Activated naive CD4-positive, alpha-beta T cell treated with anti-CD3 and anti-CD28 coated beads, Interleukin-2, amount 50 U/mL, for 16 hours (primary cell): ENCODE data around the gene SSBP2.
A peak's percentile ranks its signal among the peaks of the same experiment; 100 is the strongest.
"Not testable (repeated sequence)": the region's sequence is repeated elsewhere in the genome, so short reads cannot be mapped to it uniquely, and the experiment has no call there.

Source experiments
- DNase-seq: peaks from one replicate; pipeline ENCODE4 v3.0.0-alpha.2; 2020

The SSBP2 gene

DNA sequence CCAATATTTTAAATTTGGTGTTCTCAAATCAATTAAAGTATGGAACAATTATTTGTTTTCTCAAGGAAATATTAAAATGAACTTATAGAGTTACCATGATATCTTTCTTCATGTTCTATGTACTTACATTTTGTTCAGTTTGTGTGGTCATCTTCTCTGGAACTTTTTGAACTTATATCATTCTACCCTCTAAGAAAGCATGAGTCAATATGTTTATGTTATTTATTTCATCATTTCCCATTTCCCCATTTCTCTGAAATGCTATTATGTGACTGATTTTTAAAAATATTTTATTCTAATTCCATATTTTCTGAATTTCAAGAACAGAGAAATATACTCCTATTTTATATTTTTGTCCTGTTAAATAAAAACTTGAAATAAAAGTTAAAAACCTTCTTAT, 233.4 kb downstream of the SSBP2 start:
- no peak for DNase-seq

DNA sequence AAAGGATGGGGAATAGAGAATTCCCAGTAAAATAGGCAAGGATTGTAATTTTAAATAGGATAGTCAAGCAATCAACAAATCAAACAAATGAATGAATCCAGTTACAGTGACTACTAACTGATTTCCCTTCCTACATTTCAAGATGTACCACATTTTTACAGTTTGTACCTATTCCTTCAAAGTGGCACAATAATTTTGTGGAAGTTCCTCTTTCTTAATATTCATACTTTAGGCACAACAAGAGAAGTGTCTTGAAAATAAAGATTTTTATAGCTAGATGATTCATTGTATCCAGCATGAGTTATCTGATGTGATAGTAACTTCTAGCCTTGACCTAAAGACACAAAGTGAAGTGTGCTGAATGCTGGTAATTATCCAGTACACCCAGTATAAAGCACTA, 234.8 kb downstream of the SSBP2 start:
- no peak for DNase-seq

DNA sequence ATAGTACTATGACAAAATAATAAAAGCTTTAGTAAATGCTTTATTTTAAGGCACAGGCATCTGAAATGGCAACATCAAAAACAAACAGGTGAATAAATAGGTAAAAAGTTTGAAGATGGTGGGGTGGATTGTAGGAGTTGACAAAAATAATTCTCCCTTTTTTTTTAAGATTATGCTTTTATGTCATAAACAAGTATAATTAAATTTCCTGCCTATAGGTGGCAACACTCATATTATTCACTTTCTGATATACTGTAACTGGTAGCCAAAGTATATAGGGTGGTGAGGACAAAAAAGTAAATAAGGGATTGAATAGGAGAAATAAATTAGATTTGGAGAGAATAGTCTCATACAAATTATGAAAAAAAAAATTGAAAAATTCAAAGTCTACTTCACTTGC, 236.9 kb downstream of the SSBP2 start:
- no peak for DNase-seq

DNA sequence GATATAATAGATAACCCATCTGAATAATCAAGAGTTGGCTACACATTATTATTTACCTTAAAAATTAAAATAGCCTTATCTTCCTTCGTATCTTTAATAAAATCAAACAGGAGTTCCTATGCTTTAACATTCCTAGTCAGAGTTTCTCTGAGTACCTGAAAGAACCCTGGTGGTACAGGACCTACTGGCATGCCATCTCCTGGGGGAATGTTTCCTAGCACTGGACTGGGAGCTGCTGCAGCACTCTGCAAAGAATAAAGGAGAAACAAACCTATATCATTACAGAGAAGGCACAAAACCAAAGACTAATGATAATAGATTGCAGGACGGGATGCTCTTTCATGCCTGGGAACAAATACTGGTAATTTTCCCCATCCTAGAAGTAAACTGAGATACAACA, 237.4 kb downstream of the SSBP2 start:
- no peak for DNase-seq

DNA sequence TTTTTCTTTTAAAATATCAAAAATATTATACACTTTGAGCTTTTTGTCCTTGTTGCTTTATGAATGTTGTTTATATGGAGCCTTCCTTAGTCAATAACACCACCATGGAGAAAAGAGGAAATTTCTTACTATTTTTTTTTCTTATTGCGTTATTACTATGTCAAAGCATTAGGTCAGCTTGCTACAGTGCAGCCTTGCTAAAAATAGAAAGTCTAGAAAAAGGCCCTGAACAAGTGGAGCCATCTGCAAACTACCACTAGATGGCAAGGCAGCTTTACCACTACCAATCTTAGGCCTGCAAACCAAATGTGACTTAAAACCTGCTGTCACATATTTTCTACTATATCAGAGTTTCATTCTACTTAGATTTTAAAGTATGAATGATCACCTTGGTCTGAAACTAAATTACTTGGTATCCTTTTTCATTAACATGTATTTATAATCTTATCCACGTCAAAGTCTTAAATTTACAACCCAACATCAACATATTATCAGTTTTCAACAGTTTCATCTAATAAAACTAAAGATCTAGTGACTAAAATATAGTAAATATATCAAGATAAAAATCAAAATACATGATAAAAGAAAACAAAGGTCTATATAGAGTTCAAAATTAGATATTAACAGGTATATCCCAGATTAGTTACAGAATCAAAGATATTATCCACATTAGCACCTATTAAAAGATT, 243.9 kb downstream of the SSBP2 start:
- DNase-seq, result peak; percentile 15

DNA sequence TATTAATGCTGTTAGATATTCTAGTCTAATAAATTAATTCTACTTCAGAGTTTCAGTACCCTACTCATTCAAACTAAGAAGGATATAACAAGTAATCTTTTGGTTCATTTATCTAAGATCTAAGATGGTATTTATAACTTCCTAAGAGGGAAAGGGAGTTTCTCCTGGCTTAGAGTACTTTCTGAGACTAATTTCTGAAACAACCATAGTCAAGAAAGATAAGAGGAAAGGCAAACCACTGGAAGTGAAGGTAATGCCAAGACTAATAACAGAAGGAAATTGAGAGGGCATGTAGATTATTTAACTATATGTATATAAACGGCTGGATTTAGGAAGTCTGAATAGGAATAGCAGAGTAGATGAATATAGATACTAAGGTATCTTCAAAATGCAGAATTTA, 244.5 kb downstream of the SSBP2 start:
- no peak for DNase-seq

DNA sequence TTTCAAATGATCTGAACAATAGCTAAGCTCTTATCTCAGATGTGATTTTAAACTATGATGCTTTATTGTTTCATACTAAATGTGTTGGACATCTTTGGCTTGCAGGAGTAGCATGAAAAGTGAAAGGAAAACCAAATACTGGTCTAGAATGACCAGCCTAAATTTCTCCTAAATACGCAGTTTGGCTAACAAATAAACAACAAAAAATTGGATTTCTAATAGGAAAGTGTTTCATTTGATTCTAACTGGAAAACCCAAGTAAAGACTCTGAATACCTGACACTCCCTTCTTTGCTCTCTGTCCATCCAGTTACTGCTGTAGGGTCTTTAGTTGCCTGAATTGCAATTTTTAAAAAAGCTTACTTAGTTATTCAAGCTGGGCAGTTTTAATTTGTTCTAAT, 245.2 kb downstream of the SSBP2 start:
- DNase-seq, result no peak

DNA sequence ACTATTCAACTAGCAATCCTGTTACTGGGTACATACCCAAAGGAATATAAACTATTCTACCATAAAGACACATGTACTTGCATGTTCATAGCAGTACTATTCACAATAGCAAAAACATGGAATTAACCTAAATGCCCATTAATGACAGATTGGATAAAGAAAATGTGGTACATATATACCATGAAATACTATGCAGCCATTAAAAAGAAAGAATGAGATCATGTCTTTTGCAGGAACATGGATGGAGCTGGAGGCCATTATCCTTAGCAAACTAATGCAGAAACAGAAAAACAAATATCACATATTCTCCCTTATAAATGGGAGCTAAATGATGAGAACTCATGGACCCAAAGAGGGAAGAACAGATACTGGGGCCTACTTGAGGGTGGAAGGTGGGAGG, 247.3 kb downstream of the SSBP2 start:
- not testable (repeated sequence) for DNase-seq

DNA sequence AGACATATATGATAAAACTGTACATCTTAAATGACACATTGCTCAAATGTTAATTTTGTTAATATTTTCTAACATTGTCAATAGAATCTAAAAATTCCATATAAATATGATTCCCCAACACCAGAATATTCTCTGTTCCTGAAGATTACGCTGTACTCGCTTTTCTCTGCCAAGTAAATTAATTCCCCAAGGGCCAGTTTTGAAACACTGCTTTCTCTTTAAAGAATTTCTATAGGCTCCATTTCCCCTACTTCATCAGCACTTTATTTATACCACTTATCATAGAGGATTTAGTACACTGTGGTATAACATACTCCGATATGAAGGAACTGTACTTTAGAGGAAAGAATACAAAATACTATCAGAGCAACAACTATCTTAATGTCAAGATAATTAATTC, 255.6 kb downstream of the SSBP2 start:
- DNase-seq, result no peak

DNA sequence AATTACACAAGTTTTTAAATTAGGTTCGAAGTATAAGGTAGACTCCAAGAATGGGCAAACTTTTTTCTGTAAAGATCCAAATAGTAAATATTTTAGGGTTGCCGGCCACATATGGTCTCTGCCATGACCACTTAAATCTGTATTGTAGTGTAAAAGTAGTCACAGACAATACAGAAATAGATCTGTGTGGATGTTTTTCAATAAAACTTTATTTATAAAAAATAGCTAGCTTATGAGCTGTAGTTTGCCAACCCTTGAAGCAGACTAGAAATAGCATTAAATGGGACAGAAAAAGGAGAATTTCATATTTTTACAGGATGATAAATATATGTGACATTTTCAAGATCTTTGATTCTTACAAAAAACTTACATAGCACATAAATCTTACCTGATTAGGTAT, 262.0 kb downstream of the SSBP2 start:
- no peak for DNase-seq

DNA sequence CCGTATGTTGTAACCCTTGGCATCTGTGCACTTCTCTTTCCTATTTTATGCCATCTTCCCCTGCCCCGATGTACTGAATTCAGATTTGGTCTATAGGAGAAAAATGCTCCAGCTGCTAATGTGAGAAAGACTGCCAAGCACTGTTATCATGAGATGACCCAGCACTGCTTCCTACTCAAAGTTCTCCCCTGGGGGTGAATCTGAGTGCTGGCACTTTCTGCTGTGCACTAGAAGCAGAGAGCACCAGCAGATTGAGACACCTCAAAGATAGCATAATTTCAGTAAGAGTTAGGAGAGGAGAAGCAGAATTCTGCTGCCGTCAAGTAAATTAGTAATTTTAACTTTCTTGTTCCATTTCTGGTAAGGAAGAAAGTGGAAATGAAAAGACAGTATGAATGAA, 264.2 kb downstream of the SSBP2 start:
- no peak for DNase-seq

DNA sequence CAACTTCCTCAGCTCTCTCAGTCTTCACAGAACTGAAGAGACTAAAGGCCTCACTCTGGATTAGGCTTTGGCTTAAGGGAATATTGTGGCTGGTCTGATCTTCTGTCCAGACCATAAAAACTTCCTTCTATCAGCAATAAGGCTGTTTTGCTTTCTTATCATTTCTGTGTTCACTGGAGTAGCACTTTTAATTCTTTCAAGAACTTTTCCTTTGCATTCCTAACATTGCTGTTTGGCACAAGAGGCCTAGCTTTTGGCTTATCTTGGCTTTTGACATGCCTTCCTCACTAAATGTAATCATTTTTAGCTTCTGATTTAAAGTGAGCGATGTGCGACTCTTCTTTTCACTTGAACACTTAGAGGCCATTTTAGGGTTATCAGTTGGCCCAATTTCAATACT, 268.3 kb downstream of the SSBP2 start:
- no peak for DNase-seq

DNA sequence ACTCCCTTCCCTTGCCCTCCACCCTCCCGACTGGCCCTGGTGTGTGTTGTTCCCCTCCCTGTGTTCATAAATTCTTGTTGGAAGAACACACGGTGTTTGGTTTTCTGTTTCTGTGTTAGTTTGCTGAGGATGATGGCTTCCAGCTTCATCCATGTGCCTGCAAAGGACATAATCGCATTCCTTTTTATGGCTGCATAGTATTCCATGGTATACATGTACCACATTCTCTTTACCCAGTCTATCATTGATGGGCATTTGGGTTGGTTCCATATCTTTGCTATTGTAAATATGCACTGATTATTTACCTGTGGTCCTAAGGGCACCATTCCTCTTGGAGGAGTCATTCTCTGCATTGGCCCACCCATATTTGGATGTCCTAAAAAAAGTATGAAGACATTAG, 277.5 kb downstream of the SSBP2 start:
- DNase-seq, result not testable (repeated sequence)

DNA sequence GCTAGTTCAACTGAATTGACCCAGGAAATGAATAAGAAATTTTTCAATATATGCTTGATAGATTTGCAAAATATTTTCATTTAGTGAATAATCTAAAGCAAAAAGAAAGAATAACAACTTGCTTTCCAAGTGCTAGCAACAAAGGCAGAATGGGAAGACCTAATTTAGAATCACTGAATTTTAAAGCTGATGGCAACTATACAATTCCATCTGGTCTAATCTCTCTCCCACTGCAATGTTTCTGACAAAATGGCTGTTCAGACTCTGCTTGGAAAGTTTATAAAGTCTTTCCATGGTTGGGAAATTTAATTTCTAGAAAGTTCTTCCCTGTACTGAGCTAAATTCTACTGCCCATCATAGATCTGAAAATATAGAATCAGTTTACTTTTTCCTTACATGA, 281.2 kb downstream of the SSBP2 start:
- DNase-seq, result no peak

DNA sequence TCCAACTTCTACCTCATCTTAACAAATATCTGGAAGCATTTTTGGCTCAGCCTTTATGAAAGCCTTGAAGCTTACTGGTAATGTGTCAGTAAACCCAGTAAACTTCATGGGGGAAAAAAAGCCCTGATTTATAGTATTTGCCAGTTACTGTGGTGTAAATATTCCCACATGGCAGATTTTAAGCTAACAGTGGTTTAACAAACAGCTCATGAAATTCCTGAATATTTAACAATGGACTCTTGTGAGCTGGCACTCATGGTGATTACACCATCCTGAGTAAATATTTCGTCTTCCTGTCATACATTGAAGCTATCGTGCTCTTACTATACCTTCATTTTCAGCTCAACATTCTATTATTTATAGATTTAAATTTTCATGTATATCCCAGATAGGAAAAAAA, 300.0 kb downstream of the SSBP2 start:
- DNase-seq, result no peak

DNA sequence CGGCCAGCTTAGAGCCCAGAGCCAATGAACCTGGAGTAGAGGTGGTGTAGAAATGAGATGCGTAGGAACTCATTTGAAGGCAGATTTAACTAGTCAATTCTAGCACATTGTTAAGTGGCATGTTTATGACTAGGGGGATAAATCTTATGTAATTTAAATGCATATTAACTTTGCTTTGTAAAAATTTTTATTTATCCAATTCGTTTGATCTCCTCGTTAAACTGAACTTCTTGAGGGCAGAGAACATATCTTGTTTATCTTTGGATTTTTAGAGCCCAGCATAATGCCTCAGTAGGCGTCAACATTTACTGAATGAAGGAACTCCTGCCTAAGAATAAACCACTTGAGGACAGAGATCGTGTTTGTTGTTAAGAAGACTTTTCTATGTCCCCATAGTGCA, 315.9 kb downstream of the SSBP2 start:
- DNase-seq, result no peak

DNA sequence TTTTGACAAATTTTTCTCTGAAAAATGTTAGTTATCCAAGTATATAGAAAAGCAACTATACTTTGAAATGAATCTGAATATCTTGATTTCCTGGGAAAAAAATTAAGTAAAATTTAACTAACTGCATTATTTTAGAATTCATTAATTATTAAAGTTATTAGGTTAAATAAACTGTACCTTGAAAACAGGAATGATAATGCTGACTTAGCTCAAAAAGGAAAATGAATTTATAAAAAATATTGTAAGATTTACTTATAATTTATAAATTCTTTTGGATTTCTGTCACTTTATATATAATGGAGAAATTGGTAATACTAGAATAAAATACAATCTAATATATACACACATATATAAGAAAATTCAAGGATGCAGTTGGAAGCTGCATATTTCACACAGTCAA, 320.9 kb downstream of the SSBP2 start:
- no peak for DNase-seq

DNA sequence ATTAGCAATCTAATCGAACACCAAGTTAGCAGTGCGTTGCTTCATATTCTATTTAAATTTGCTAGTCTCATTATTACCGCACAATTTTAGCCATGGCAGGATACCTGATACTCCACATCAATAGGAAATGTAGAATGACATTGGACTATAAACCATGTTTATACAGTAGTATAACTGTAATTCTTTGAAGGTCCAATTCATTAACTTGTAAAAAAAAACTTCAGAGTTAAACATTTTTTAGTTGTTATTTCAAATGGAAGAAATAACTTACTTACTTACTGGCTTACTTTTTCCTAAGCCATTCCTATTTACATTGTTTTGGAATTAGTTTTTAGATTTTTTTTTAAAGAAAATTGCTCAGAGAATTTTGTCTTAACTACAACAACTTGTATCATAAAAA, 321.5 kb downstream of the SSBP2 start:
- no peak for DNase-seq

DNA sequence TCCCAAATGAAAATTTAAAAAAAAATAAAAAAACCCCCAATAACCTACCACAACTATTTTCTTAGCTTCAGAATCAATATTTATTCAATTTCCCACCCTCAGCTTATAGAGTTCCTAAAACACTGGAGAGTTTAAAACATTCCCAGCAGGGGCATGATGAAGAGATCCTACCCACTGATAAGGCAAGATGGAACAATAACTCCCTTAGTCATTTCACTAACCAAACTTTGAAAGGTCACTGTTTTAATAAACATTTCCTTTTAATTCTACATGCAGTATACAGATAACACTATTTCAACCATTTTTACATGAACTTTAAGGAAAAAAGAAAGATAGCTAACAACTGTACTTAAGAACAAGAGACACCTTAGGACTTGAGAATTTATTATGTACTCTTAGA, 322.0 kb downstream of the SSBP2 start:
- DNase-seq, result no peak

DNA sequence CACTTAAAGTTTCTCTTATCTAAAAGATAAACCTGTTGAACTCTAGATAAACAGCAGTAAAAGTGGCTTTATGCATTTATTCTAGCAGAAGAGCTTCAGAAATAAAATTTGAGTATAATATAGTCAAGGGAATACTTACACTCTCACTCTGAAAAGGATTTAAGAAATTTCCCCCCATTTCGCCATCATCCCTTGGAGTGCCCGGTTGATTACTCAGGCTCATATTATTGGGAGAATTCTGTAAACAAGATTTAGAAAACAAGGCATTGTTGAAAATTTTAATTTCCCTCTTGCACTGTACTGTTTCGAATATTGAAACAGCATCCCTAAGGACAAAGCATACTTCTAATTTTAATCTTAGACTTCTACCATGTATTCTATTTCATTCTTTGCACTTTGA, 322.5 kb downstream of the SSBP2 start:
- no peak for DNase-seq

DNA sequence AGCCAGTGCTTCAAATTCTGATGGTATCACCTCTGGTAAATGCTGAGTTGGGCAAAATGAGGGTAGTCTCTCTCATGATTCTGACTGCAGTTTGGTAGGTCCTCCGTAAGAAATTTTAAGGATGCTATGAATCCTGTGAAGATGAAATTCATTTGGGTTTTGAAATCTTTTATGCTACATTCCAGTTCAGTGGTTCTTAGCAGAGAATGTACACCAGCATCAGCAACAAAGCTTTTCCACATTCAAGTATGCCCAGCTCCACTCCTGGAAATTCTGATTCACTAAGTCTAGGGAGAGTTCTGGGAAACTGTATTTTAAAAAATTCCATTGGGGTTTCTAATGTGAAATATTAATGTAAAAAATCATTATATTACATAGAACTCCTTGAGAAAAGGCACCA, 323.3 kb downstream of the SSBP2 start:
- no peak for DNase-seq

DNA sequence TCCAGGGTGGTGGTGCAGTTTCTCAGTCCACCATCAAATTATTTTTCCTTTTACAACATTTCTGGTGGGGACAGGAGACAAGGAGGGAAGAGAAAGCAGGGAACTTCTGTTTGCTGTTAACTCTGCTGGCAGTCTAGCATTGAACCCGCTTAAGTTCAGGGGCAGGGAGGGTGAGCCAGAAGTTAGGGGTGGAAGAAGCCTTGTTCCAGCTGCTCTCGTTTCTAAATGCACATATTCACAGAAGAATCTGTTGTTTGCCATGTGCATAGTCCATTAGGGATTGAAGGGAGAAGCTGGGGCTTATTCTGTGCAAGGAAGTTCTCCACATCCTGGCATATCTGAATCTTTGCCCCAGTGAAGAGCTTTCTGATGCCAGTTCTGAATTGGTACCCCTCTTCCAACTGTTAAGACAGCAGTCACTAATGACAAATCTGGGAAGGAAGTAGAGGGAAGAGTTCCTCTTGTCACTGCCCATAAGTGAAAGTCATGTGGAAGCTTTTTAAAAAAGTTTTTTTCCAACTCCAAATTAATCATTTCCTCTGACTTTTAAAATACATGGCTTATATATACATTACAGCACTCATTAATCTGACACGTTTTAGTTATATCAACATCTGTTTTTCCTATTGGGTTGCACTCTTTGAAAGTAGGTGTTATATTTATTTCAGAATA, 324.4 kb downstream of the SSBP2 start:
- DNase-seq, result no peak

DNA sequence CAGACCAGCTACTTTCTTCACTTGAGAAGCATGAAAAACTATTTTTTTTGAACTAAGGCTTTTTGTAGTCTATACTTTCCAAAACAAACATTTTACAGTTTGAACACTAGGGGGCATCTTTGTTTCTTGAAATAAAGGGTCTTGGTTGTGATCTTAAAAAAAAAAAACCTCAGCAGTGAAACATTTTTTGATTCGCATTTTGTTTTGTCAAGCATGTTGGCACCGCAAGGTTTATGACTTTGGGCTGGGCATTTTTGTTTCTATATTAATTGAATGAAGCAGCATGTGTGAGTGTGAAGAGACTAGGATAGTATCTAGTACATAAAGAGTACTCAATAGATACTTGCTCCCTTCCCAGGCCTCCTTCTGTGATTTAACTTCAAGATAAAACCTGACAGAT, 325.3 kb downstream of the SSBP2 start:
- no peak for DNase-seq

DNA sequence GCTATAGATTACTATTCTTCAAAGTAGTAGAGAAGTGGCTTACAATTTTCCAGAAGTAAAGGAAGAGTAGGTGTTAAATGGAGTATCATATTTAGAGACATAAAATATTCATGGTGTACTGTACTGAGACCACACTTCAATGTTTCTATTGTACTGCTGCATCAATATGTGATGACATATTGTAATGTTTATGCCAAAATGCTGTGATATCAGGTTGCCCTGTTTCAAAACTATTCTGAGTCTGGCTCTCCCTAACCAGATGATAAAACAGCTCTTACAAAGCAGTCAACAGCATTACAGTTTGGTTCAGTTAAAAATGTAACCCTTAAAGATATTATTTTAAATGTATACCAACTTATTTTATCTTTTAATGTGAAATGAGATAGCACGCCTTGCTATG, 326.2 kb downstream of the SSBP2 start:
- no peak for DNase-seq

DNA sequence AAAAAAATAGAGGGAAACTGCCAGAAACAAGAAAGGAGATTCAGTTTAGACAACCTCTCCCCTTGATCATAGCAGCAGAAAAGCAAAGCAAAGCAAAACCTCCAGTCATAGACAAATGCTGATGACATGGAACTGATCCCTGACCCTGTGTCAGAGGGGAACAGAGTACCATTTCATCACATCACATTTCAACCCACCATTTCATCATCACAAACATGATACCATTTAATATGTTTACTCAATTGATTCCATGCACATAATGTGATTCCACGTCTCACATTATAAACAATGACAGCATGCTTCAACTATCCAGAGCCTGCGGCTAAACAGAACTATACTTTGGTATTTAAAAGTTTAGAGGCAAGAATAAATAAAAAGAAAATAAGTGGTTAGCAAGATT, 328.2 kb downstream of the SSBP2 start:
- DNase-seq, result no peak
